ENCODE measurements around the gene CC2D2A. TPM values are rescaled to one million over a fixed set of nuclear protein-coding genes. Genes with fewer than 3 reads are reported as not detected.

Gene CC2D2A
- total RNA-seq, 1 experiment from 2014 or later: 13.0 TPM

DNA sequence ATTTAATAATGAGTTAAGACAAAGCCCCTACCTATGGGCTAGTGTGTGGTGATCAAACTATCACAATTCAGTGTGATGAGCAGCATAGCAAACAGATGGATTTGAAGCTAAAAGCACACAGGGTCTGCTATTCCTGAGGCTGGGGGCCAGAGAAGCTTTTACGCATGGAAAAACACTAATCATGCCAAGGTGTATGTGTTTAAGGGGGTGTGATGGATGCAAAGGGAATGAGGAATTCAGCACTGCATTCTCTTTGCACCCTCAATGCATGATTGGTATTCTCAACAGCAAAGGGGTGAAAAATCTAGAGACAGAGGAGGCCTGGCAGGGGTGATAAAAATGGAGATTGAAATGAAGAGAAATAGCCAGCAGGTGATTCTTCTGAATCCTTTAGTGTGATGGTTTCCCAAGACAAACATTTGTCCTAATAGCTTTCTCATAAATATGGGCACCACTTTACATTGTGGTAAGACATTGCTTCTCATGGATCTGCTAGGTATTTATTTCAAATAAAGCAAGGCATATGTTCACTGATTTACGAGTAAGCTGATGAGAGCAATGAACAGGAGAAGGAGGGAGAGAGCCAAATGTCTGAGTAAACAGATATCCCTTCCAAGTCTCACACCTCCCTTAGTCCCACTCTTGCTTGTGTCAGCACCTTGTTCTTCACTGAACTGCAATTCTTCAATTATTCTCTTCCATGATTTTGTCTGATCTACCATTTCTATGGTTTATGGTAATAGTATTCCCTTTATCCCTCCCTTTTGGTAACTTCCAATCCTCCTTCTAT lies 26.1 kb upstream of the CC2D2A start:
- Histone ChIP-seq H4K20me1 (ENCODE audit: insufficient read depth) (no peaks in the 10 kb centered on the region), H3K4me1 (ENCODE audit: control insufficient read depth in 1 of 2, insufficient read depth in 2 of 2, low read length in 2 of 2) (no peaks in the 10 kb centered on the region), H3K36me3 (ENCODE audit: control insufficient read depth in 1 of 2, insufficient read depth in 2 of 2, low read length in 2 of 2) (no peaks in the 10 kb centered on the region), H3K27ac (ENCODE audit: low read depth, low read length) (no peak overlapping the region), H3K4me3 (replicated peaks in 1 of 2; ENCODE audit: low read depth in 1 of 2, low read length in 2 of 2) (no peak overlapping the region), H2AFZ (ENCODE audit: low read depth, low read length, poor library complexity, severe bottlenecking) (no peak overlapping the region), H3K27me3 (ENCODE audit: insufficient read depth, low read length) (no peaks in the 10 kb centered on the region), H3K9me2 (ENCODE audit: insufficient read depth) (no peaks in the 10 kb centered on the region), H3K9ac (ENCODE audit: low read length) (no peak overlapping the region), H3K79me2 (ENCODE audit: insufficient read depth, low read length) (no peaks in the 10 kb centered on the region), H3K9me3 (ENCODE audit: control insufficient read depth in 1 of 2, insufficient read depth in 1 of 2, low read depth in 1 of 2, low read length in 2 of 2) (no peaks in the 10 kb centered on the region), H3K4me2 (ENCODE audit: low read length) (no peak overlapping the region)
- ChIA-PET CTCF (interaction anchor here (1.0 kb wide), 1 partner anchor 14 kb away, joined by 3 read pairs; no protein-coding TSS in a partner anchor), POLR2A (no interaction called here), RAD21 (ENCODE audit: low non-redundant PET in 1 of 2, low total read pairs in 2 of 2, uncharacterized antibody in 2 of 2, unreplicated experiment in 2 of 2) (no interaction called here)
- no peak for TF ChIP-seq SRF (IDR thresholded peaks at IDR 0.05; ENCODE audit: low read depth)
- no peak for TF ChIP-seq EZH2 (IDR thresholded peaks at IDR 0.05)
- TF ChIP-seq SP1 (IDR thresholded peaks at IDR 0.05; ENCODE audit: low read depth): no peak
- TF ChIP-seq SIN3A (IDR thresholded peaks at IDR 0.05; ENCODE audit: low read depth): no peak
- TF ChIP-seq JUND (IDR thresholded peaks at IDR 0.05): no peak
- TF ChIP-seq ZNF274 (IDR thresholded peaks at IDR 0.05; ENCODE audit: low read depth, low read length): no peak
- no peak for TF ChIP-seq ATF3 (IDR thresholded peaks at IDR 0.05)
- TF ChIP-seq, protein P1, sequence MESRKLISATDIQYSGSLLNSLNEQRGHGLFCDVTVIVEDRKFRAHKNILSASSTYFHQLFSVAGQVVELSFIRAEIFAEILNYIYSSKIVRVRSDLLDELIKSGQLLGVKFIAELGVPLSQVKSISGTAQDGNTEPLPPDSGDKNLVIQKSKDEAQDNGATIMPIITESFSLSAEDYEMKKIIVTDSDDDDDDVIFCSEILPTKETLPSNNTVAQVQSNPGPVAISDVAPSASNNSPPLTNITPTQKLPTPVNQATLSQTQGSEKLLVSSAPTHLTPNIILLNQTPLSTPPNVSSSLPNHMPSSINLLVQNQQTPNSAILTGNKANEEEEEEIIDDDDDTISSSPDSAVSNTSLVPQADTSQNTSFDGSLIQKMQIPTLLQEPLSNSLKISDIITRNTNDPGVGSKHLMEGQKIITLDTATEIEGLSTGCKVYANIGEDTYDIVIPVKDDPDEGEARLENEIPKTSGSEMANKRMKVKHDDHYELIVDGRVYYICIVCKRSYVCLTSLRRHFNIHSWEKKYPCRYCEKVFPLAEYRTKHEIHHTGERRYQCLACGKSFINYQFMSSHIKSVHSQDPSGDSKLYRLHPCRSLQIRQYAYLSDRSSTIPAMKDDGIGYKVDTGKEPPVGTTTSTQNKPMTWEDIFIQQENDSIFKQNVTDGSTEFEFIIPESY (IDR thresholded peaks at IDR 0.05; ENCODE audit: extremely low read depth, insufficient replicate concordance, low read length): no peak
- TF ChIP-seq RAD21 (IDR thresholded peaks at IDR 0.05; ENCODE audit: low read depth): no peak
- TF ChIP-seq FOSL1 (IDR thresholded peaks at IDR 0.05; ENCODE audit: low read depth): no peak
- TF ChIP-seq ZFX (IDR thresholded peaks at IDR 0.05): no peak
- TF ChIP-seq, protein P2, sequence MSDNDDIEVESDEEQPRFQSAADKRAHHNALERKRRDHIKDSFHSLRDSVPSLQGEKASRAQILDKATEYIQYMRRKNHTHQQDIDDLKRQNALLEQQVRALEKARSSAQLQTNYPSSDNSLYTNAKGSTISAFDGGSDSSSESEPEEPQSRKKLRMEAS (IDR thresholded peaks at IDR 0.05): no peak
- no peak for TF ChIP-seq REST (IDR thresholded peaks at IDR 0.05; ENCODE audit: low read depth)
- TF ChIP-seq POLR2AphosphoS5 (IDR thresholded peaks at IDR 0.05; ENCODE audit: low read depth, low read length): no peak
- TF ChIP-seq EZH2phosphoT487 (IDR thresholded peaks at IDR 0.05; ENCODE audit: borderline replicate concordance): no peak
- BruUV-seq (replicated peaks): no TSS peak
- intact Hi-C loops (cut with micrococcal nuclease): no loop called here
- no peak for DNase-seq (ENCODE audit: low read depth, low spot score)
- no peak for ATAC-seq
